ENCODE measurements around the gene PNKD.

PNKD gene

GRCh38 chr2:218269900-218270720 lies at the start of gene PNKD, which contains the start of gene AAMP:
PNKD (plus strand) TSS chr2:218270519; CDS start chr2:218270536, 17 bp downstream.
AAMP (minus strand) TSS chr2:218270137; CDS start chr2:218270086, 51 bp downstream.
- peak; percentile 99 to 100 (median 100) for DNase-seq

GRCh38 chr2:218221000-218221399 lies 49.3 kb upstream of the PNKD start:
- peak in 1 of 6 experiments; percentile 8 for DNase-seq

- DNase-seq: no peak
Measured at GRCh38 chr2:218223046-218223445, 47.3 kb upstream of the PNKD start.

- DNase-seq: no peak
Measured at GRCh38 chr2:218224186-218224585, 46.1 kb upstream of the PNKD start.

GRCh38 chr2:218226903-218227302 lies 43.4 kb upstream of the PNKD start:
- no peak for DNase-seq

GRCh38 chr2:218228366-218229090 lies 41.8 kb upstream of the PNKD start:
- no peak for DNase-seq

- DNase-seq: peak in 3 of 6 experiments; percentile 46 to 51 (median 49)
Measured at GRCh38 chr2:218229239-218229638, 41.1 kb upstream of the PNKD start.

- DNase-seq: no peak
Measured at GRCh38 chr2:218229851-218230250, 40.5 kb upstream of the PNKD start.

GRCh38 chr2:218230882-218231281 lies 39.4 kb upstream of the PNKD start:
- DNase-seq: peak in 1 of 6 experiments; percentile 9

- no peak for DNase-seq
Measured at GRCh38 chr2:218233543-218233942, 36.8 kb upstream of the PNKD start.

- no peak for DNase-seq
Measured at GRCh38 chr2:218234521-218234920, 35.8 kb upstream of the PNKD start.

GRCh38 chr2:218235017-218235416 lies 35.3 kb upstream of the PNKD start:
- no peak for DNase-seq

GRCh38 chr2:218236829-218237228 lies 33.5 kb upstream of the PNKD start:
- DNase-seq: no peak

- DNase-seq: no peak
Measured at GRCh38 chr2:218238887-218239286, 31.4 kb upstream of the PNKD start.

GRCh38 chr2:218244204-218244603 lies 26.1 kb upstream of the PNKD start:
- no peak for DNase-seq

- DNase-seq: no peak
Measured at GRCh38 chr2:218244665-218245064, 25.7 kb upstream of the PNKD start.

- no peak for DNase-seq
Measured at GRCh38 chr2:218245214-218245613, 25.1 kb upstream of the PNKD start.

- DNase-seq: no peak
Measured at GRCh38 chr2:218249691-218250090, 20.6 kb upstream of the PNKD start.

- DNase-seq: no peak
Measured at GRCh38 chr2:218252509-218253231, 17.6 kb upstream of the PNKD start.

- DNase-seq: no peak
Measured at GRCh38 chr2:218253232-218253625, 17.1 kb upstream of the PNKD start.

- no peak for DNase-seq
Measured at GRCh38 chr2:218255446-218255845, 14.9 kb upstream of the PNKD start.

- DNase-seq: no peak
Measured at GRCh38 chr2:218256612-218257350, 13.5 kb upstream of the PNKD start.

Measured in stimulated activated naive CD4-positive, alpha-beta T cell (primary cell).